Measurements from ENCODE around the gene ABHD8. TPM values are rescaled to one million over a fixed set of nuclear protein-coding genes. Genes with fewer than 3 reads are reported as not detected.
A peak's percentile ranks its signal among the peaks of the same experiment; 100 is the strongest.

ABHD8 gene
- total and polyA plus RNA-seq, 7 experiments from 2014 or later: 7.0 to 12.4 (median 9.5) TPM

DNA sequence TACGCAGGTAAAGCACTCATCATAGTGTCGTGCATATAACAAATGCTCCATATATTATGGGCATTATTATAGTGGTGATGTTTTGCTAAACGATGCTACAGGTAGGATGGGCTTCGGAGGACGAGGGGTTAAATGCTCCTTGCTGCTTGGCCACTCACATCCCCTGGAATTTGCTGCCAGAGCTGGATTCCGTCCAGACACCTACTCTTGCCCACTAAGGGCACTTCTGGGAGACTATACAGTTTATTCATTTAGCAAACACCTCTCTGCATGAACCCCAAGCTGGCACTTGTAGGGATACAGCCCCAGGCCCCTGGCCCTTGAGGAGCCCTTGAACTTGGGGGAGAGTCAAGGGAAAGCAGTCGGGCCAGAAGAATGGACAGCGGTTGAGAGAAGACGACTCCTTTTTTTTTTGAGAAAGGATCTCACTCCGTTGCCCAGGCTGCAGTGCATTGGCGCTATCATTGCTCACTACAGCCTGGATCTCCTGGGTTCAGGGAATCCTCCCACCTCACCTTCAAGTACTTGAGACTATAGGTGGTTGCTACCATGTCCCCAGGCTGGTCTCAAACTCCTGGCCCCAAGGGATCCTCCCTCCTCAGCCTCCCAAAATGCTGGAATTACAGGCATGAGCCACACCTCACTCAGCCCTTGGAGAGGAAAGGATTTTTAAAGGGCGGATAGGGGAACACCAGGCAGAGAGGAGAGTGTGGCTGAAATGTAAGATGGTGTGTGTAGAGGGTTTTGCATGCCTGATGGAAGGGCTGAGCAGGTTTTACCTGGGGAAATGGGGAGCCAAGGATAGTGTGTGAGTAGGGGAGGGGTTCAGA lies 1.4 kb upstream of the ABHD8 start:
- peaks cover 15 to 22% of the 10 kb centered on the region in 2 donors for H3K4me1 ChIP-seq (ENCODE audit: control insufficient read depth in 2 of 2, insufficient read depth in 2 of 2, low read length in 2 of 2)
- Mint-ChIP-seq H3K27me3 (no peaks in the 10 kb centered on the region), H3K4me3 (peak overlapping the region; percentile 84 to 94 (median 90)), H3K27ac (peak overlapping the region; percentile 26 to 93 (median 90)), H3K36me3 (peaks cover 0 to 4% (median 0%) of the 10 kb centered on the region in 5 donors), H3K9me3 (no peaks in the 10 kb centered on the region), H3K4me1 (peaks cover 22 to 56% (median 50%) of the 10 kb centered on the region in 7 donors)
- H3K4me3 ChIP-seq (ENCODE audit: low read length): no peak overlapping the region
- peaks cover 0 to 7% (median 0%) of the 10 kb centered on the region in 3 experiments for H3K36me3 ChIP-seq (ENCODE audit: control insufficient read depth in 2 of 3, insufficient read depth in 3 of 3, low read length in 3 of 3)
- ATAC-seq (no peak), DNase-seq (no peak)
- POLR2A ChIA-PET: interaction anchor here (0.5 to 5.8 kb wide), 14 partner anchors 12 to 832 kb away, joined by 3 to 56 read pairs (median 4); partner anchors contain the start of genes ANKLE1, ANO8, BABAM1 and GTPBP3
- H3K27me3 ChIP-seq (ENCODE audit: control insufficient read depth in 2 of 2, insufficient read depth in 2 of 2, low read length in 2 of 2): no peaks in the 10 kb centered on the region
- CTCF ChIA-PET: interaction anchor here (0.6 to 1.3 kb wide), 7 partner anchors 7 to 92 kb away, joined by 3 to 5 read pairs (median 3); partner anchors contain the start of genes ANO8 and BABAM1
- no peaks in the 10 kb centered on the region for H3K9me3 ChIP-seq (ENCODE audit: control insufficient read depth in 2 of 3, low read length in 3 of 3)
- peak overlapping the region; percentile 40 for H3K27ac ChIP-seq (ENCODE audit: low read depth, low read length)
- intact Hi-C loops (cut with micrococcal nuclease): loop anchor here (1.0 to 10.0 kb wide), 13 partner anchors 12 to 1927 kb away; partner anchors contain the start of genes BABAM1 (in 2 of the 2), C19orf44 (in 2 of the 2), CALR3 (in 2 of the 2) and HAUS8 (in 2 of the 2)

DNA sequence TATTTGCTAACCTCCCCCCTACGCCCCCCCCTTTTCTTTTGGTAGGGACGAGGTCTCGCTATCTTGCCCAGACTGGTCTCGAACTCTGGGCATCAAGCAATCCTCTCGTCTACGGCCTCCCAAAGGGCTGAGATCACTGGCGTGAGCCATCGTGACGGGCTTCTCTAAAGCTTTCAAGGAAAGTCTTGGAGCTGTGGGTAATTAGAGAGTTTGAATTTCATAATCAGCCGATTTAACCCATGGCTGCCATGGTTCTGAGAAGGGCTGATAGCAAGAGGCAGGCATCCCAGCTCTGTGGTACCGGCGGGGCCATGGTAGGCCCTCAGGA lies 679 bp upstream of the ABHD8 start:
- H3K4me1 ChIP-seq (ENCODE audit: control insufficient read depth in 2 of 2, insufficient read depth in 2 of 2, low read length in 2 of 2): peaks cover 15 to 22% of the 10 kb centered on the region in 2 donors
- H3K27ac ChIP-seq (ENCODE audit: low read depth, low read length): peak overlapping the region; percentile 85
- DNase-seq (no peak), ATAC-seq (no peak)
- peak overlapping the region; percentile 79 for H3K4me3 ChIP-seq (ENCODE audit: low read length)
- ChIA-PET CTCF (interaction anchor here (0.6 kb wide), 1 partner anchor 20 kb away, joined by 3 read pairs; no protein-coding TSS in a partner anchor), POLR2A (interaction anchor here (0.5 to 3.1 kb wide), 5 partner anchors 11 to 117 kb away, joined by 3 to 18 read pairs (median 3); partner anchors contain the start of gene ANO8)
- Mint-ChIP-seq H3K27me3 (no peaks in the 10 kb centered on the region), H3K27ac (peak overlapping the region in 6 of 9 donors; percentile 20 to 90 (median 65)), H3K9me3 (no peaks in the 10 kb centered on the region), H3K4me1 (peaks cover 16 to 49% (median 43%) of the 10 kb centered on the region in 7 donors), H3K4me3 (peak overlapping the region; percentile 71 to 87 (median 79)), H3K36me3 (peaks cover 0 to under 1% (median 0%) of the 10 kb centered on the region in 5 donors)
- intact Hi-C loops (cut with micrococcal nuclease): loop anchor here (10.0 kb wide), 2 partner anchors 809 to 1221 kb away; partner anchors contain the start of genes C19orf44 (in 1 of the 2), CALR3 (in 1 of the 2) and ELL (in 1 of the 2)
- H3K9me3 ChIP-seq (ENCODE audit: control insufficient read depth in 2 of 3, low read length in 3 of 3): no peaks in the 10 kb centered on the region
- peaks cover 0 to 4% (median 0%) of the 10 kb centered on the region in 3 experiments for H3K36me3 ChIP-seq (ENCODE audit: control insufficient read depth in 2 of 3, insufficient read depth in 3 of 3, low read length in 3 of 3)
- H3K27me3 ChIP-seq (ENCODE audit: control insufficient read depth in 2 of 2, insufficient read depth in 2 of 2, low read length in 2 of 2): no peaks in the 10 kb centered on the region

DNA sequence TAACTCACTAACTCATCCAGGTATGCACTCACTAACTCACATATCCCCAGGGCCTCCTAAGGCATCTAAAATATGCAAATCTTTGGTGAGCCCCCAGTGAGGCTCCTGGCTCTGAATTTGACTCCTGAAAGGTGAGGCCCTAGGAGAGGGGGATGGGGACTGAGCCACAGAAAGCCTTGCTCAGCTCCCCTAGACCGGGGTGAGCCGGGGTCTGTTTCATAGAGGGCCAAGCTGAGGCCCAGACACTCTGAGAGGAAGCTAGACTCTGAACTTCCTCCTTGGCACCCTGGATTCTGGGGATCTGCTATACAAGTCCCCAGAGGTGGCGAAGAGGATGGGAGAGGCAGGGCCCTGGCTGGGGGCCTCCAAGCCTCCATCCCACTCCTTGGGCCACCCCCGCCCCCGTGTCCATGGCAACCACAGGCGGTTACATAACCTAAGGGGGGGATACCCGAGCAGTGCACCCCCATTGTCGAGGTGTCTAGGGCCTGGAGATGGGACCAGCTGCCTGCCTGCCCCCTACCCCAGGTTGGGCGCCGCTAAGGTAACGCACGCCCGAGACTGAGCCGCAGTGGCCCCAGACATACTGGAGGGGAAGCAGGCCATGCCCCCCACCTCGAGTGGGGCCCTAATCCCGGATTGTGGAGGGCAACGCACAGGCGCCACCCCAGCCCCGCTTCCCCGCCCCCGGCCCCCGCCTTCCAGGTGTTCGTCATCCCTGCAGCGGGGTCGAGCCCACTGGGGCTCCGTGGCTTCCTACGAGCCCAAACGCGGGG lies 646 bp downstream of the ABHD8 start:
- CTCF ChIA-PET: interaction anchor here (0.6 to 0.8 kb wide), 4 partner anchors 19 to 1474 kb away, joined by 3 to 5 read pairs (median 3); no protein-coding TSS in a partner anchor
- H3K27me3 ChIP-seq (ENCODE audit: control insufficient read depth in 2 of 2, insufficient read depth in 2 of 2, low read length in 2 of 2): no peaks in the 10 kb centered on the region
- Mint-ChIP-seq H3K4me3 (peak overlapping the region; percentile 66 to 87 (median 78)), H3K27me3 (no peaks in the 10 kb centered on the region), H3K9me3 (peaks cover 0 to 5% (median 0%) of the 10 kb centered on the region in 11 donors), H3K4me1 (peaks cover 16 to 42% (median 37%) of the 10 kb centered on the region in 7 donors), H3K27ac (peak overlapping the region in 7 of 9 donors; percentile 22 to 69 (median 62)), H3K36me3 (peaks cover 0 to 9% (median 0%) of the 10 kb centered on the region in 5 donors)
- DNase-seq (peak in 1 of 9 donors; percentile 63), ATAC-seq (peak; percentile 0)
- POLR2A ChIA-PET: interaction anchor here (0.8 to 3.1 kb wide), 3 partner anchors 9 to 34 kb away, joined by 3 to 18 read pairs (median 5); no protein-coding TSS in a partner anchor
- peaks cover 0 to 12% (median 0%) of the 10 kb centered on the region in 3 experiments for H3K36me3 ChIP-seq (ENCODE audit: control insufficient read depth in 2 of 3, insufficient read depth in 3 of 3, low read length in 3 of 3)
- peak overlapping the region; percentile 85 for H3K27ac ChIP-seq (ENCODE audit: low read depth, low read length)
- intact Hi-C loops (cut with micrococcal nuclease): loop anchor here (10.0 kb wide), 2 partner anchors 808 to 1222 kb away; partner anchors contain the start of genes C19orf44 (in 1 of the 2), CALR3 (in 1 of the 2) and ELL (in 1 of the 2)
- peak overlapping the region; percentile 79 for H3K4me3 ChIP-seq (ENCODE audit: low read length)
- H3K9me3 ChIP-seq (ENCODE audit: control insufficient read depth in 2 of 3, low read length in 3 of 3): no peaks in the 10 kb centered on the region
- peaks cover 15 to 22% of the 10 kb centered on the region in 2 donors for H3K4me1 ChIP-seq (ENCODE audit: control insufficient read depth in 2 of 2, insufficient read depth in 2 of 2, low read length in 2 of 2)

DNA sequence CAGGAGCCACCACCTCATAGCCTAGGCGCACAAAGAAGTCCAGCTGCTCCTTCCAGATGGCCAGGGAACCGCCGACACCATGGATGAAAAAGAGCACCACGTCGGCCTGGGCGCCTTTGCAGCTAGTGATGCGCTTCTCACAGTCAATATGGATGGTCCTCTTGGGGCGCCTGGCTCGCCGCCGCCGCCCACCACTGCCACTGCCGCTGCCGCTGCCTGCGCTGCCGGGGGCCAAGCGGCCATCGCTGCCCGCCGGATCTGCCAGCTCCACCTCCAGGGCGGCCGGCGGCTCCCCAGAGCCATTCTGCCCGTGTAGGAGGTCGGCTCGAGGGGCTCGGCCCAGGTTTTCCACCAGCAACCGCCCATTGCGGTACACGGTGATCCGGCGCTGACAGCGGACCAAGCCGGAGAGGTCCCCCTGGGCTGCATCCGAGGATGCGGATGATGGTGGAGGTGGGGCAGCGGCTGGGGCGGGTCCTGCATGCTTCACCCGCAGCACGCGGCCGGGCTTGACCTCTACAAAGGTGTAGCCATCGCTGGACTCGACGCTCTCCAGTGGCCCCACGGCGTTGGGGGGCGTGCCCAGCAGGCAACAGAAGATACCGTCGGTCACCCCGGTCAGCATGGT lies 2.1 kb downstream of the ABHD8 start:
- intact Hi-C loops (cut with micrococcal nuclease): loop anchor here (10.0 kb wide), 2 partner anchors 806 to 1224 kb away; partner anchors contain the start of genes C19orf44 (in 1 of the 2), CALR3 (in 1 of the 2) and ELL (in 1 of the 2)
- Mint-ChIP-seq H3K27me3 (no peaks in the 10 kb centered on the region), H3K27ac (no peak overlapping the region), H3K9me3 (peaks cover 0 to 5% (median 0%) of the 10 kb centered on the region in 11 donors), H3K4me3 (peak overlapping the region in 1 of 10 donors; percentile 84), H3K36me3 (peaks cover 0 to 11% (median 0%) of the 10 kb centered on the region in 5 donors), H3K4me1 (peaks cover 12 to 33% (median 30%) of the 10 kb centered on the region in 7 donors)
- H3K4me1 ChIP-seq (ENCODE audit: control insufficient read depth in 2 of 2, insufficient read depth in 2 of 2, low read length in 2 of 2): peaks cover 7 to 14% of the 10 kb centered on the region in 2 donors
- DNase-seq: no peak
- ATAC-seq: no peak
- no peak overlapping the region for H3K27ac ChIP-seq (ENCODE audit: low read depth, low read length)
- H3K36me3 ChIP-seq (ENCODE audit: control insufficient read depth in 2 of 3, insufficient read depth in 3 of 3, low read length in 3 of 3): peaks cover 0 to 12% (median 0%) of the 10 kb centered on the region in 3 experiments
- H3K9me3 ChIP-seq (ENCODE audit: control insufficient read depth in 2 of 3, low read length in 3 of 3): no peaks in the 10 kb centered on the region
- no peaks in the 10 kb centered on the region for H3K27me3 ChIP-seq (ENCODE audit: control insufficient read depth in 2 of 2, insufficient read depth in 2 of 2, low read length in 2 of 2)
- no peak overlapping the region for H3K4me3 ChIP-seq (ENCODE audit: low read length)
- ChIA-PET POLR2A (interaction anchor here (0.6 kb wide), 1 partner anchor 406 kb away, joined by 3 read pairs; no protein-coding TSS in a partner anchor), CTCF (no interaction called here)

DNA sequence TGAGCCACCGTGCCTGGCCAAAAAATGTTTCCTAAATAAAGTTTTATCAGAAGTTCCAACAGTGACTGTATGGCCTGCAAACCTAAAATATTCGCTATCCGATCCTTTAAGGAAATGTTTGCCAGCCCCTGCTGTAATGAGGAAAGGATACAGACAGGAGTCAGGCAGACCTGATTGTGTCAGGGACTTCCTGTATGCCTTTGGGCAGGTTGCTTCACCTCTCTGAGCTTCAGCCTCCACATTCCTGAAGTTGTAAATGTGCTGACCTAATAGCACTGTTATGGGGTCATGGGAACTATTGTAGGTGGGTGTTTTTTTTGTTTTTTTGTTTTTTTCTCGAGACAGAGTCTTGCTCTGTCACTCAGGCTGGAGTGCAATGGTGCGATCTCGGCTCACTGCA lies 6.2 kb downstream of the ABHD8 start:
- no peaks in the 10 kb centered on the region for H3K27me3 Mint-ChIP-seq
- ATAC-seq (no peak), DNase-seq (no peak)
- H3K27ac Mint-ChIP-seq: no peak overlapping the region
- peaks cover 6 to 11% (median 8%) of the 10 kb centered on the region in 7 donors for H3K4me1 Mint-ChIP-seq
- Histone ChIP-seq H3K9me3 (ENCODE audit: control insufficient read depth in 2 of 3, low read length in 3 of 3) (no peaks in the 10 kb centered on the region), H3K27ac (ENCODE audit: low read depth, low read length) (no peak overlapping the region), H3K27me3 (ENCODE audit: control insufficient read depth in 2 of 2, insufficient read depth in 2 of 2, low read length in 2 of 2) (no peaks in the 10 kb centered on the region), H3K4me3 (ENCODE audit: low read length) (no peak overlapping the region), H3K4me1 (ENCODE audit: control insufficient read depth in 2 of 2, insufficient read depth in 2 of 2, low read length in 2 of 2) (peaks cover 0 to 5% of the 10 kb centered on the region in 2 donors), H3K36me3 (ENCODE audit: control insufficient read depth in 2 of 3, insufficient read depth in 3 of 3, low read length in 3 of 3) (peaks cover 0 to 14% (median 0%) of the 10 kb centered on the region in 3 experiments)
- no peak overlapping the region for H3K4me3 Mint-ChIP-seq
- intact Hi-C loops (cut with micrococcal nuclease): no loop called here
- ChIA-PET POLR2A (interaction anchor here (2.1 kb wide), 1 partner anchor 12 kb away, joined by 7 read pairs; the partner anchor contains the start of gene DDA1), CTCF (interaction anchor here (0.5 to 0.6 kb wide), 3 partner anchors 8 to 108 kb away, joined by 3 to 5 read pairs (median 3); no protein-coding TSS in a partner anchor)
- H3K9me3 Mint-ChIP-seq: peaks cover 0 to 5% (median 0%) of the 10 kb centered on the region in 11 donors
- peaks cover 0 to 11% (median 0%) of the 10 kb centered on the region in 5 donors for H3K36me3 Mint-ChIP-seq

Measured in naive thymus-derived CD4-positive, alpha-beta T cell (primary cell).